KMS-11 (cell line): ENCODE data around the gene SEMA6D.

ENCODE experiments used
- H2AFZ ChIP-seq: fragments of 200-600 bp; sonication (generic); 2 replicates; pipeline ENCODE4 v1.6.1; 2016; ENCODE audit warnings: antibody characterized with exemption, mixed run types, low read depth
- H3K27ac ChIP-seq: fragments of 200-600 bp; sonication (generic); 2 replicates; pipeline ENCODE4 v1.6.1; 2016; ENCODE audit warnings: mild to moderate bottlenecking, mixed run types
- H3K27me3 ChIP-seq: fragments of 200-600 bp; sonication (generic); 2 replicates; pipeline ENCODE4 v1.6.1; 2017; ENCODE audit warnings: mild to moderate bottlenecking, low read depth, mixed run types, moderate library complexity; ENCODE audit not compliant: insufficient read depth
- H3K36me3 ChIP-seq: fragments of 200-600 bp; sonication (generic); 2 replicates; pipeline ENCODE4 v1.6.1; 2017; ENCODE audit warnings: mild to moderate bottlenecking, mixed run types; ENCODE audit not compliant: insufficient read depth
- H3K4me1 ChIP-seq: fragments of 200-600 bp; sonication (generic); 2 replicates; pipeline ENCODE4 v1.6.1; 2016; ENCODE audit warnings: mild to moderate bottlenecking, low read depth, mixed run types; ENCODE audit not compliant: poor library complexity, severe bottlenecking
- H3K4me2 ChIP-seq: fragments of 200-600 bp; sonication (generic); 2 replicates; pipeline ENCODE4 v1.7.0; 2016; ENCODE audit warnings: mild to moderate bottlenecking, mixed run types
- H3K4me3 ChIP-seq: fragments of 200-600 bp; sonication (generic); IDR thresholded peaks from 2 replicates; pipeline ENCODE4 v1.6.1; 2017; ENCODE audit warnings: low read depth, low read length, mixed read lengths; ENCODE audit not compliant: insufficient read depth
- H3K79me2 ChIP-seq: fragments of 200-600 bp; sonication (generic); 2 replicates; pipeline ENCODE4 v1.6.1; 2016; ENCODE audit warnings: low read depth, mixed run types; ENCODE audit not compliant: insufficient read depth
- H3K9ac ChIP-seq: fragments of 200-600 bp; sonication (generic); 2 replicates; pipeline ENCODE4 v1.6.1; 2016; ENCODE audit warnings: mild to moderate bottlenecking, mixed run types
- H4K20me1 ChIP-seq: fragments of 200-600 bp; sonication (generic); 2 replicates; pipeline ENCODE4 v1.6.1; 2016; ENCODE audit warnings: mild to moderate bottlenecking, mixed run types; ENCODE audit not compliant: insufficient read depth
- CTCF ChIP-seq: fragments of 200-600 bp; sonication (generic); conservative IDR thresholded peaks from 2 replicates; pipeline ENCODE4 v1.6.1; 2017; ENCODE audit warnings: low read depth, mild to moderate bottlenecking, antibody characterized with exemption, low read length, moderate library complexity, mixed read lengths

The SEMA6D gene

GRCh38 chr15:47784820-47785219 lies 67.5 kb downstream of the SEMA6D start:
- H3K27ac ChIP-seq = no peak overlapping the region
- no peak overlapping the region for H3K4me3 ChIP-seq
- H3K4me1 ChIP-seq = no peaks in the 10 kb centered on the region
- no peak overlapping the region for H3K9ac ChIP-seq
- no peak overlapping the region for H2AFZ ChIP-seq
- no peaks in the 10 kb centered on the region for H3K79me2 ChIP-seq
- no peak for TF ChIP-seq CTCF
- no peaks in the 10 kb centered on the region for H3K36me3 ChIP-seq
- no peak overlapping the region for H3K4me2 ChIP-seq
- no peaks in the 10 kb centered on the region for H4K20me1 ChIP-seq
- H3K27me3 ChIP-seq = no peaks in the 10 kb centered on the region

- no peak for TF ChIP-seq CTCF
- Histone ChIP-seq H2AFZ (no peak overlapping the region), H3K36me3 (no peaks in the 10 kb centered on the region), H3K4me1 (no peaks in the 10 kb centered on the region), H3K9ac (no peak overlapping the region), H4K20me1 (no peaks in the 10 kb centered on the region), H3K27me3 (no peaks in the 10 kb centered on the region), H3K4me3 (no peak overlapping the region), H3K79me2 (no peaks in the 10 kb centered on the region), H3K27ac (no peak overlapping the region), H3K4me2 (no peak overlapping the region)
Observed at GRCh38 chr15:47786371-47786770, 69.1 kb downstream of the SEMA6D start.

- H3K27me3 ChIP-seq = no peaks in the 10 kb centered on the region
- no peaks in the 10 kb centered on the region for H3K79me2 ChIP-seq
- H2AFZ ChIP-seq = no peak overlapping the region
- H3K4me1 ChIP-seq = no peaks in the 10 kb centered on the region
- no peak overlapping the region for H3K4me2 ChIP-seq
- no peaks in the 10 kb centered on the region for H3K36me3 ChIP-seq
- TF ChIP-seq CTCF = no peak
- no peak overlapping the region for H3K4me3 ChIP-seq
- H4K20me1 ChIP-seq = no peaks in the 10 kb centered on the region
- H3K9ac ChIP-seq = no peak overlapping the region
- no peak overlapping the region for H3K27ac ChIP-seq
Observed at GRCh38 chr15:47787875-47788274, 70.6 kb downstream of the SEMA6D start.

GRCh38 chr15:47788685-47789084 lies 71.4 kb downstream of the SEMA6D start:
- H3K27ac ChIP-seq = no peak overlapping the region
- H3K79me2 ChIP-seq = no peaks in the 10 kb centered on the region
- no peaks in the 10 kb centered on the region for H3K36me3 ChIP-seq
- no peak for TF ChIP-seq CTCF
- no peak overlapping the region for H2AFZ ChIP-seq
- no peaks in the 10 kb centered on the region for H3K4me1 ChIP-seq
- H4K20me1 ChIP-seq = no peaks in the 10 kb centered on the region
- no peaks in the 10 kb centered on the region for H3K27me3 ChIP-seq
- no peak overlapping the region for H3K4me3 ChIP-seq
- H3K4me2 ChIP-seq = no peak overlapping the region
- H3K9ac ChIP-seq = no peak overlapping the region

- Histone ChIP-seq H3K27ac (no peak overlapping the region), H3K36me3 (no peaks in the 10 kb centered on the region), H4K20me1 (no peaks in the 10 kb centered on the region), H3K4me2 (no peak overlapping the region), H3K4me3 (no peak overlapping the region), H3K27me3 (no peaks in the 10 kb centered on the region), H3K79me2 (no peaks in the 10 kb centered on the region), H2AFZ (no peak overlapping the region), H3K9ac (no peak overlapping the region), H3K4me1 (no peaks in the 10 kb centered on the region)
- no peak for TF ChIP-seq CTCF
Observed at GRCh38 chr15:47791161-47791560, 73.9 kb downstream of the SEMA6D start.
